ENCODE results near the gene RNF11. TPM values are rescaled to one million over a fixed set of nuclear protein-coding genes. Genes with fewer than 3 reads are reported as not detected.

RNF11 gene
- total RNA-seq = 113 and 133 TPM in 2 replicates

GRCh38 chr1:51235673-51236530 lies at the start of gene RNF11:
Gene RNF11, plus strand, starts transcription at chr1:51236273. Its CDS starts 484 bp downstream, at chr1:51236757.

Other genes starting within 250 kb of the RNF11 start
- not detected in 2 replicates for gene C1orf185, start 134.0 kb upstream of the RNF11 start, total RNA-seq
- gene TTC39A, start 94.3 kb downstream of the RNF11 start, total RNA-seq = 0.65 and 1.2 TPM in 2 replicates